ENCODE measurements around the gene CABLES2.
A peak's percentile ranks its signal among the peaks of the same experiment; 100 is the strongest.

CABLES2 gene

DNA sequence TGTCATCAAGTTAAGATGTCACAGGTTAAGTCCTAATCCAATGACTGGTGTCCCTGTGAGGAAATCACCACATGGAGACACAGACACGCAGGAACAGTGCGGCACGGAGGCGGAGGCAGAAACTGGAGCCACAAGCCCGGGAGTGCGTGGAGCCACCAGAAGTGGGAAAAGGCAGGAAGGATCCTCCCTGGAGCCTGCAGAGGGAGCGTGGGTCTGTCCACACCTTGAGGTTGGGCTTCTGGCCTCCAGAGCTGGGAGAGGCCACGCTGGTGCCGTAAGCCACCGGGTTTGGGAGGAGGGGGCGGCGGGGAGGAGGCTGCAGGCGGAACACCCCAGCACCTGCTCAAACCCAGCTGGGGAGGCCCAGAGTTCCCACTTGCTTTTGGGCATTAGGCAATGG is 3.8 kb downstream of the CABLES2 start:
- DNase-seq = no peak

DNA sequence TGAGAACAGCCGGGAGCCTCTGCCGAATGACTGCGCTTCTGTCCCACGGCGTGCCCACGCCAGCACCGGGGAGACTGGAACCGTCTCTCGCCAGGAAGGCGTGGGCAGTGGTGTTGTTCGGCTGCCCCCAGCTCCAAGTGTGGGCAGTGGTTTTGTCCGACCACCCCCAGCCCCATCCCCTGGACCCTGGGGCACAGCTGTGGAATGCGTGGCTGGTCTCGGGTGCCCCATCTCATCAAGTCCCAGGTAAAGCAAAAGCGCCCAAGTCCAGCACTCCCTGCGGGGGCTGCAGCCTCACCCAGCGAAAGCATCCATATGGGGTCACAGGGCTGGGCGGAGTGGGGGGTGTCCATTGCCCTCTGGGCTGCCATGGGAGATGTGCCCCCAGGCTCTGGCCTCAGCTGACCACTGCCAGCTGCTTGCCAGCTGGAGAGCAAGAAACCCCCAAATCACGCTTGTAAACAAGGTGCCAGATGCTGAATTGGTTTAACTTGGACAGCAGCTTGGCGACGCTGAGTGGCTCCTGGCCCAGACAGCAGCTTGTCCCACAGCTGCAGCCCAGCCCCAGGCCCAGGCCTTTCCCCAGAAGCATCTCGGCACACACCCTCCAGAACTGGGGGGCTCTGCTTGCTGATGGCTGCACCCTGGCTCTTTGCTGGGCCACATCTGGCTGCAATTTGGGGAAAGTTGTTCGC is 4.5 kb downstream of the CABLES2 start:
- DNase-seq = no peak

DNA sequence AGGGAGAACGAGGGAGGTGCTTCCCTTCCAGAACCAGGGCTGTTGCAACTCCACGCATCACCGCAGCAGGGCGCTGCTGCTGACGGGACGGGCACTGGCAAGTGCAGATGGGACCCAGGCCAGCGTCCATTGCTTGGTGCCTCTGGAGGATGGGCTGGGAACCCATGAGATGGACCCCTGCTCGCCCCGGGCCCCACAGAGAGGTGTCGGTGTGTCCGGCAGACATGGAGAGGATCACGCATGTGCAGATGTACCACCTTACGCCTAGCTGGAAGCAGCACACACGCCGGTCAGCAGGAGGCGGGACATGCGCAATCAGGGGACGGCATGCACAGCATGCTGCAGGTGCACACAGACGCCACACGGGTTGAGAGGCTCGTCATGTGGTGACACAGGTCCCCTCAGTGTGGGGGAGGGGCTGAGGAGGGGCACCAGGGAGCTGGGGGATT is 5.7 kb downstream of the CABLES2 start:
- DNase-seq = no peak

DNA sequence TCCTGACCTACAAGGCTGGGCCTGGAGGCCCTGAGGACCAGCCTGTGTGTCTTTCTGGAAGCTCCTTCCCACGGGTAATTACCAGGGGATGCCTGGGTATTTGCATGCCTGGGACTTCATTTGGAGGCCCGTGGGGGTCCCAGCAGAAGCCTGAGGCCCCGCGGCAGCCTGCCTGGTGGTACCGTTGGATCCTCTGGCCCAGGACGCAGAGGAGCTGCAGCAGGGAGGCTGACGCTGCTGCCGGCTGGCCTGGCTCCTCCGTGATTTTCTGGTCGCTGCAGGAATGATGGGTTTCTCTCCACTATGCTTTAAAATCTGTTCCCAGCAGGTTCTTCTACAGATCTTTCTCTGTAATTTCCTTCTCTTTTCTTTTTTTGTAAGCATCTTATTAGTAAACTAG is 6.5 kb downstream of the CABLES2 start:
- no peak for DNase-seq

DNA sequence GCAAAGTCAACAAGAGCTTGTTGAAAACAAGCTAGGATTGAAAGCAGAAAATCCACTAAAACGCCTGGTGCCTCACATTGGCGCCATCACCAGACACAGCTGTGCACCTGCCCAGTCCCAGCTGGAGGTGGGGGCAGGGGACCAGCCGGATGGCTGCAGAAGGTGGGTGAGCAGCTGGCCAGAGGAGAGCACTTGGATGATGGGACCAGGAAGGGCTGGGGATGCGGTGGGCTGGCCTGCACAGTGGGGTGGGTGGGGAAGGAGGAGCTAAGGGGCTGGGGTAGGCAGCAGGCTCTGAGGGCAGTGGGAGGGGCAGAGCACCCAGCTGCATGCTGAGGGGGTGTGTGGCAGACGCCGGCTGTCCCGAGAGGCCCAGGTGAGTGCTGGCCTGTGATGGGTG is 7.1 kb downstream of the CABLES2 start:
- DNase-seq = peak; percentile 25

DNA sequence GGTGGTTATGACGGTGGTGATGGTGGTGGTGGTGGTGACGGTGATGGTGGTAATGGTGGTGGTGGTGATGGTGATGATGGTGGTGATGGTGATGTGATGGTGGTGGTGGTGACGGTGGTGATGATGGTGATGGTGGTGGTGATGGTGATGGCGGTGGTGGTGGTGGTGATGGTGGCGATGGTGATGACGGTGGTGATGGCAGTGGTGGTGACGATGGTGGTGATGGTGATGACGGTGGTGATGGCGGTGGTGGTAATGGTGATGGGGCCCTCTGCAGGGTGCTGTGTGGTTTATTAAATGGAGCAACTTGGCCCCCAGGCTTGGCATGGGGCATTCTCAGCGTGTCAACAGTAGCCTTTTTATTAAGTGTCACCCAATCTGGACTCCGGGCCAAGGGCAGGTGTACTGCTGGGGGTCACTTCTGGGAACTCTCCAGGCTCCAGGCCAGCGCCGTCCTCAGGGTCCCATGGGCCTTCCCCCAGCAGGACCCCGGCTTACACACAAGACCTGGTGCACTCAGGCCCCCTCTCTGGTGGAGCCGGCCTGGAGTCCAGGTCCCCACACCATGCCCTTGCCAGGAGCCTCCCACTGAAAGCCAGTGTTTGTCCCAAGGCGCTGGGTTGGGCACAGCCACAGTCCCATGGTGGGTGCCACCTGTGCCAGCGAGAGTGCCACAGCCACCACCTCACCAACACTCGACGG is 8.8 kb downstream of the CABLES2 start:
- DNase-seq = no peak

DNA sequence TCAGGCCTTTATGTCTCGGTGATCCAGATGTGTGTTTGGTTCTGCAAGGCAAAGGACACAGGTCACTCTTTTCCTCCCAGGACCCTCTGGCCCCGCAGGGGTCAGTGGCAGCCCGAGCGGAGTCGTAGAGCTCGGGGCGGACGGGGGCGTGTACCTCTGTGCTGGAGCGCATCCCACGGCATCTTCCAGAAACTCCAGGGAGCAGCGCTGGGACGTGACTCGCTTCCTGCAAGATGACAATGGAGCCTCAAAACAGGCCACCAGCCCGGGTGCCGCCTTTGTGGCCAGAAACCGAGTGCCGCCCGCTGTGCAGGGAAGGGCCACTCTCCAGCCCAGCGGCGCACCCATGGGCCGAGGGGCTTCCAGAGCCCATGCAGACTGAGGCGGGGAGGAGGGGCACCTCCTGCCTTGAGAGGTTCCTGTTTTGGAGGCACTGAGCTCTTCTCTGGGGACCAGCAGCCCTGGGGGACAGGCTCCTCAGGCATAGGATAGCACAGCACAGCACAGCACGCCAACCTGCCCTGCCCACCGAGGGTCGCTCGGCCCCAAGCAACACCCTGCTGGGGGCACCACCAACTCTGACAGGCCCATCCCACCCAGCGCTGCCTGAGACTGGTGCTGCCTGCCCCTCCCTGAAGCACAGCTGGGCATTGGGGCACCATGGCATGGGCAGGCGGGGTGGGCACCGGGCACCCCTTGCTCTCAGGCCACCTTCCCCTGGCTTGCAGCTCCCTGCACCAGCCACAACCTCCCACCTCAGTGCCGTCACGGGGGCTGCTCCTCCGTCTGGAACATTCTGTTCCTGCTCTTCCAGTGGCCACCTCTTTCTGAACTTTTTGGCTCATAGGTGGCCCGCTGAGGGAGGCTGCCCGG is 10.5 kb downstream of the CABLES2 start:
- DNase-seq = no peak

DNA sequence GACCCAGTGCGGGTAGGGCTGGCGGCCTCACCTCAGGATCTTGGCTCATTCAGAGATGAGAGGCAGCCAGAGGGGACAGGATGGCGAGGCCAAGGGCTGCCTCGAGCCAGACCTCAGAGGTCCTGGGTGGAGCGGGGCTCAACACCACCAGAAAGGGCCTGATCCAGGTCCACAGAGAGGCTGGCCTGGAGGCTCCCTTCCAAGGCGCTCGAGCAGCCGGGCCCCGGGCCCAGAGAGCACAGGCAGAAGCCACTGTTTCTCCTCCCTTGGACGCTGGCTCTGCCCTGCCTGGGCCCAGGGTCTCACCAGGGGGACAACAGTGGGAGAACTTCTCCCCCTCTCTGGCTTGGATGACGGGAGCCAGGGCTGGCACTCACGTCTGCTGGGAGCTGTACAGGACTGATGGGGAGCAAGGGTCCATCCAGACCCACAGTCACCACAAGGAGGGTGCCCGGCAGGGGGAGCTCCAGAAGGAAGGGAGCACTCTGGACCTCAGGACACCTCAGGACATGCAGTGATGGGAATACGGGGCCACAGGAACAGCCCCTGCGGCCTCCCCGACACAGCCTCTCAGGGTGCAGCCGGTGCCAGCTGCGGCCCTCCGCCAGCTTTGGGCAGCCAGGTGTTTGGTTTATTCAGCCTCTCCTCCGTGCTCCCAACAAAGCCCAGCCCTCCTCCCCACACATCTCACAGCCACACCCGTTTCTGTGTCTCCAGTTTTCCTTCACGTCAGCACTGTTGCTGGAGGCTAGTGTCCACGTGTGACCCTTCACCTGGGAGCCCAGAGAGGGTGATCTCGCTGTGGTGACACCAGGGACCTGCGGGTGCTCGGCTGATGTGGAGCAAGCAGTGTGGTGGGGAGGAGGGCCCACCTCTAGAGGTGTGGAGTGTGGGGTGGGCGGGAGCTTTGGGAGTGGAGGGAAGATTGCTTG is 11.5 kb downstream of the CABLES2 start:
- no peak for DNase-seq

DNA sequence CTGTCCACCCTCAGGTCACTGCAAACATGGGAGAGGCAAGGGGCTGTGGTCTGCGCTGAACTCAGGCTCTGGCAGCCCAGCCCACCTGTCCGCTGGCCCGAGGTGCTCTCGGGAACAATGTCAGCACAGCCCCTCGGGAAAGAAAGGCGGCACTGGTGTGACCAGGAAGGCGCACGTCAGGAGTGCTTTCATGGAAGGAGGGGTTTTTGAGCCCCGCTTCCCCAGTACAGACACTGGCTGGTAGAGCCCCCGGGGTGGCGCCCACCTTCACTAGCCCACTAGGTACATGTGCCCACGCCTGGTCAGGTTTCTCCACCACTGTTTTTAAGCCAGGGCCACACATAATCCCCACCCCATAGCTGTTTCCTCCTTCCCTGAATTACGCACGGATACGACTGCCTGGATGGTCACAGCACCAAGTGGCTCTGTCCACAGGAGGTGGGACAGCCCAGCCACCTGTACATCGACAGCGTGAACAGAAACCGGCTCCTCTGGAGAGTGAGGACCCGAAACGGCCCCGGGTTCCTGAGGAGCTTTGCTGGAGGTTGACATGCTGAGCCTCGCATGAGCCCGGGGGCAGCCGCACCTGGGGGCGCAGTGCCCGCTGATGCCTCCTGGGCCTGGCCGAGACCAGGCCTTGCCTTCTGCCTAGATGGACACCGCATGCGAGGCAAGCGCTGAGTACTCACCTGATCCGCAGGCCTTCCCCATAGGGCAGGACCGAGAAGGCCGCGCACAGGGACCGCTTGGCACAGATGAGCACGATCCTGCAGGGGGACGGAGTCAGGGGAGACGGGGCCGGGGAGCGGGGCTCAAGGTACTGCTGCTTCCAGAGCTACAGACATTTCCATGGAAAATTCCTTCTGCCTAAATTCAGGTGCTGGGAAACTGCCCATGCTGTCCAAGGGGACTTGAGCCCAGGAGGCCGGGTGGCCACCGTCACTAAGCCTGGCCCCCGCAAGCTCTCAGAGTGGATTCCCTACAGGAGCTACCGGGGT is 12.5 kb downstream of the CABLES2 start:
- no peak for DNase-seq

DNA sequence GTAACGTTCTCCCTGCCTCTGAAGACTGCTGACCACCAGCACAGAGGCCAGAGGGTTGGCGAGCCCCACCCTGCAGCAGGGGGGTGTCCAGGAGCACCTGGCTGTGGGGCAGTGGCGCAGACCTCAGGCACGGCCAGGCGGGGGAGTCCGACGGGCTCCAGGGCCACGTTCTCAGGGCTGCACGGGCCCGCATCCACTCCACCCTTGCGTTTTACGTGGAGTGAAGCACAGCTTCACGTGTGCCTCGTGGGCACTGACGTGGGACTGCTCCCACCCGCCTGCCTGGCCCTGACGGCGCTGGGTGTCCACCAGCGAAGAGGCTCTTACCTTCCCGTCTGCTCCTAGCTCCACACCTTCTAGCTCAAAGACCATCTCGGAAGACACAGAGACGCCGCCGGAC is 13.3 kb downstream of the CABLES2 start:
- DNase-seq = no peak

DNA sequence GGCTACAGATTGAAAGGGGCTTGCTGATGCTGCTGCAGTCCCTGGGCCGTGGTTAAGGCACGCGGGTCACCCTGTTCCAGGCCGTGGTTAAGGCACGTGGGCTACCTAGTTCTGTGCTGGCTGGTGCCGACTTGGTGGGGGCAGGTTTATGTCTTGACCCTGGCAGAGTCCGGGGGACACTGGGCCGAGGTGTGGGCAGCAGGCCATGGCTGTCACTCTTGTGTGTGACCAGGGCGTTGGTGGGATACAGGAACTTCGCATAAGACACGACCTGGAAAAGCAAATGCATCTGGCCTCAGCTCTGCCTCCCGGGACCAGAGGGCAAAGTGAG is 13.8 kb downstream of the CABLES2 start:
- DNase-seq = no peak

DNA sequence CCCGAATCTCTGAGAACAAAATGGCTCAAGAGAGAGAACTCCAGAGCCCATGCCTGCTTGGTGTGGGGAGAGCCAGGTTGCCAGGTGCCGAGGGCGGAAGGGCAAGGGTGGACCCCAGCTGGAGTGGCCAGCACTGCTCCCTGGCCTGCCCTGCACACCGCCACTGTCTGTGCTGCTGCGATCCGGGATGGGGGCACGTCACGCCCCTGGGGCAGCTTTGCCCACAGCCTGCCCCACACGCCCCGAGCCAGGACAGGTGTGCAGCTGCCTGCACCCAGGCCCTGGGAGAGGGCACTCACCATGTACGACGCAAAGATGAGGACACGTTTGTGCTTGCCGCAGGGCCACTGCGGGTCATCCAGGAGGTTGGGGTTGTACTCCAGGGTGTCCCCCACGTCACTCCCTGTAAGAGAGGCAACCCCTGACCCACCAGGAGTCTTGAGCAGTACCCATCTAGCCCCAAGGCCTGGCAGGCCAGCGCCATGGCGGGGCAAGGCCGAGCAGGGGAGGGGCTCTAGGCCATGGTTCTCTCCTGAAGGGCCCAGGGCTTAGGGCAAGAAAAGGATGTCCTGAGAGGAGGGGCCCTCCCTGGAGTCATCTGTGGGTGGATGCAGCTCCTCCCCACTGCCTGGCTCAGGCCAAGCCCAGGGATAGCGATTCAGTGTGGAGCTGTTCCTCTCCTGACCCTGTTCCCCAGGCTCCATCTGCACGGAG is 14.3 kb downstream of the CABLES2 start:
- no peak for DNase-seq

DNA sequence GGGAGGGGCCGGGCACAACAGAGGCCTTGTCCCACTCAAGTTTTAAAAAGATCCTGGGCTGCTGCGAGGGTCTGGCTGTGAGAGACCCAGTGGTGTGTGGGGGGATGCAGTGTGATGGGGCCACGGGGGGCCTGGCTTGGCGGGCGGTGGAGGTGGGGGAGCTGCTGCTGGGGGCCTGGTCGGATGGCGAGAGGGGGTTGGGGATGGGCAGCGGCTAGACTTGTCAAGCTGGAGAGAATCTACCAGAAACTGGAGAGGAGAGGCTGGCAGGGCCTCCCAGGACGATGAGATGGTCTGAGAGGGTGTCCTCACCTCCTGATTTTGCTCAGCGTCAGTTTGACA is 15.0 kb downstream of the CABLES2 start:
- DNase-seq = no peak

DNA sequence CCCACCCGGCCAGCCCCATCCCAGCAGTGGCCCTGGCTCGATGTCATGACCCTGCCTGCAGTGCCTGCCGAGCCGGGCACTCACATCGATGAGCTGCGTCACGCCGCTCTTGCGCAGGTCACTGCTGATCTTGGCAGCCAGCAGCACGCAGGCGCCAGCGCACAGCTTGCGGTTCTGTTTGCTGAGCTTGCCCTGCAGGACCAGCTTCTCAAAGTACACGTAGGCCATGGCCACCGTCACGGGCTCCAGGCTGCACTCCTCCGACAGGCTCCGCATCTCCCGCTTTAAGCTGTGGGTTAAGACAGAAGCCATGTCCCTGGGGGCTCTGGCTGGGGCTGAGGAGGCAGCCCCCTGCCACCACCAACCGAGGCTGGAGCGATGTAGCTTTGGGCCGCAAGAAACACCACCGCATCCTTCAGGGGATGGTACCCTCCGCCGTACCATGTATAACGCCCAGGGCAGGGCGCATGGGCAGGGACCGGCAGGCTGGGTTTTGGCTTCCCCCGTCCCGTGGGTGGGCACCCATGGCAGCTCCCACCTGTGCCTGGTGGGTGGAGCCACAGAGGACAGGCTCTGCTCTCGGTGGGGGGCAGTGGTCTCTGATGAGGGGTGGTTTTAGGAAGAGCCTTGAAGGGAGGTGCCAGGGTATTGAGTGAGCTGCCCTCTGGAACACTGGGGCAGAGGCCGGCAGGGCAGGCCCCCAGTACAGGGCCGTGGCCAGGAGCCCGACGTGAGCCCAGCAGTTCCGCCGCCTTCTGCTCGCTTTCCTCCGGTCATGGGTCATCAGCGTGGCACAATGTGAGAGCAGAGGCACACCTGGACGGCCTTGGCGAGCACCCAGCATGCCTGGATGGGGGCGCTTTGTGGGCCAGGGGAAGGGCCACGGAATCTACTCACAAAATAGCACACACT is 15.7 kb downstream of the CABLES2 start:
- DNase-seq = no peak

DNA sequence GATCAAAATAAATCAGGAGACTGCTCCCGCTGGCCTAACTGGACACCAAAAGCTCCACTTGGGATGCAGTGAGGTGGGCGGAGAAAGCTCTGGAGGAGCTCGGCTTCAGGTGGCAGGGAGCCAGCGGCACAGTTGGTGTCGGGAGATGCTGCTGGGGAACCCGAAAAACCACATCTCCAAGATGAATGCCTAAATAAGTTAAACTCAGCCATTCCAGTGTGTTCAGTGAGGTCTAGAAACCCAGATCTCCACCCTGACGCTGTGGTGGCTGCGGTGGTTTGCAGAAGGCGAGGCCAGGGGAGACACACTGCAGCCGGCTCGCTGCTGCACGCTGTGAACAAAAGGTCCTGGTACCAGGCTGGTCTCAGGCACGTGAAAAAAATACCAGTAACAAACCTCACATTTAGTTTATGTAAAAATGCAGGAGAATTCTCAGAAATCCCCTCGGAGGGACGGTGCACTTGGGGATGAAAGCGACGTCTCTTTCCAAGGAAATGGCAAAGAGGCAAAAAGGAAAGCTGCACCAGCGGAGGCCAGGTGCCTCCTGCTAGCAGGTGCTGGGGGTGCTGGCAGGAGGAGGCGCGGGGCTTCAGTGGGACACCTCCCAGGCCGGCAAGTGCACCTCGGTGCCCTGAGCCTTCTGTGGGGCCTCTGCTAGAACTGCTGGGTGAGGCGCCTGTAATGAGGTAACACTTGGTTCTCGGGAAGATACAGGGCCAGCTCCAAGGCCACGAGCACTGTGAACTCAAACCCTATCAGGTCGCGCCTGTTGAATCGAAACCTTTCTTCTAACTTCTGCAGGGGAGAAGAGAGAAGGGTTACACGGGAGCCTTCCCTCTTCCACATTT is 16.5 kb downstream of the CABLES2 start:
- DNase-seq = no peak

DNA sequence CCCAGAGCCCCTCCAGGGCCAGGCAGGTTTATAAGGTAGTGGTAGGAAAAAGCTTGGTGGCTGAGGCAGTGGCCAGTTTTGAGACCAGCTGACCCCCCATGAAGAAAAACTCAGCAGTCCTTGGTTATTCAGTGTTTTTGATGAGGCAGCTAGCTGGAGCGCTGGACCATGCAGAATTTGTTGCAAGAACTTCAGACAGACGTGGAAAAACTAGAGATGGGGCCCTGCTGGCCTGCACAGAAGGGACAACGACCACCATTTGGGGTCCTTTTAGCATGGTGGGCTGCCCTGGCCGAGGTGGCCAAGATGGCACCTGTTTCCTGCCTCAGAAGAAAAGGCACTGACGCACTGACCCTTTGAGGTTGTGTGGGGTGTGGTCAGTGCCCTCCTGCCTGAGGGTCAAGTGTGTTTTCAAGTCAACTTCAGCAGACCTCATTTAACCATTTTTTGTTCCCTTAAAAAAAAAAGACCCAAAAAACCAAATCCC is 17.4 kb downstream of the CABLES2 start:
- DNase-seq = no peak

DNA sequence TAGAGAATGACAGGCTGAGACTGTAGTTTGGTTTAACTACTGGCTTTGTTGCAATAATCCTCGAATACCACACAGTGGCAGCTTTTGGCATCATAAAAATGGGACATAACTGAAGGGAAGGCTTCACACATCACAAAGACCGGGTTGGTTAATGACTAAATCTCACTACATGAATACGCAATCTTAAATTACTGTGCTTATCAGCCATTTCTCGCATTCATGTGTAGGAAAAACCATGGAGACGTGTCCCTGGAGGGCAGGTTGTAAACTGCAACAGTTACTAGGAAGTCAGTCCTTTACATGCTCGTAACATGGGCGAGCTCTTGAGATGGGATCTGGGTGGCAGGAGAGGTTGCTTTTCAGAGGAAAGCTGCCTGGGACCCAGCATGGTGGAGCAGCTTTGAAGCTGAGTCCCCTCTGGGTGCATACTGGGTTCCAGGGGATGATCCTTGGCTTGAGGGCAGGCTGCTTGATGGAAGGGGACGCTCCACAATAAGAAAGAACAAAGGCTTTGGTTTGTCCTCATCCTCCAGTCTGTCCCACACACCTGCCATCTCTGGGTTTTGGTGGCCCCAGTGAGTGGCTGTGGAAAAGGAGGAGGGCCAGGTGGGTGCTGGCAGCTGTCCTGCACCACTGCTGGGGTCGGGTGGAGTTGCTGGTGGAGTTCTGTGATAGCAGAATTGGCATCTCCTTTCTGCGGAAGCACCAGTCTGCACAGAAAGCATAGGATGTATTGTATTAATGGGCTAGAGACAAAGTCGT is 18.1 kb downstream of the CABLES2 start:
- DNase-seq = no peak
